CD4-positive, alpha-beta T cell treated with Interleukin-12 subunit alpha and Interleukin-12 subunit beta, for 1 hour (primary cell): ENCODE measurements around the gene AFAP1.

Experiments
- DNase-seq: peaks from one replicate; pipeline ENCODE4 v3.0.0-alpha.2; 2020

Gene AFAP1

DNA sequence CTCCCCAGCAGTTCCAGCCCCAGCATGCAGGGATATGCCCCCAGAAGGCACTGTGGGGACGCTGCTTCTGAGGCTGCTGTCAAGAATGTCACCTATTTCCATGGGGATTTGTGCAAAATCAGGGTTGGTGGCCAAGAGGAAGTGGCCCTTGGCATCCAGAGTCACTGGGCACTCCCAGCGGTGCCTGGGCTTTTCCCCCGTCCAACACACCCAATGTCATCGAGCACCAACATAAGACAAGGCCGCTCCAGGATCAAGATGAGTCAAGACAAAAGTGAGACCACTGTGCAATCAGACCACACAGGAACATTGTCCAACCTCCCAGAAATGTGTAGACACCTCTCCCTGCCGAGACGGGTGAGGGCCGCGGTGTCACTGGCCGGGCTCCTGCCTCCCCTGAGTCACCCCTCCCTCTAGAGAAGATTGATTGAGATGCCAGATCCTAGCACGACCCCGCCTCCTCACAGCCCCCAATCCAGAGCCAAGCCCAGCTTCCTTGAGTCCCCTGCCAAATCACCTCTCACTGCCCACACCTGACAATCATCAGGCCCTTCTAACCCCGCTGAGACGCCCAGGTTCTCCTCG is 194.3 kb downstream of the AFAP1 start:
- no peak for DNase-seq

DNA sequence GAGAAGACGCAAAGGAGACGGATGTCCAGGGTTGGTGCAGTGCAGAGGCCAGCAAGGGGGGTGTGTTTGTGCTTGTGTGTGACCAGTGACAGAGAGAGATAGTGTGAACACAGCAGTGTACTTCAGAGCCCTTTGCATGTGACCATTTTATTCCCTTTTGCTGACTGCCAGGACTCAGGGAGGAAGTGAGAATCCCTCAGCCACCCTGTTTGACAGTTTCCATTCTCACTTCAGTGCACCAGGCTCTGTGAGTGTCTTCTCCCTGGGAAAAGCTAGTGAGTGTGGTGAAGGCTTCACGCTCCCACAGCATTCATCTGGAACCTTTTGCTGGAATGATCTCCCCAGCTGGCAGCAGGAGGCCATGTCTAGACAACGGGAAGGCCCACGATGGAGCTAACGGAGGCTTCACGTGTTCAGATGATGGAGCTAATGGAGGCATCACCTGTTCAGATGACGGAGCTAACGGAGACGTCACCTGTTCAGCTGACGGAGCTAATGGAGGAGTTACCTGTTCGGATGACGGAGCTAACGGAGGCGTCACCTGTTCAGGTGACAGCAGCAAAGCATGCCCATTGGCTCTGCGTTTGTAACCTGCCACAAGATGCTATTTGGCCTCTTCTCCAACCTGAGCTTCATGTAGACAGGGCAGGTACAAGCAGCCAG is 195.4 kb downstream of the AFAP1 start:
- DNase-seq, result no peak

DNA sequence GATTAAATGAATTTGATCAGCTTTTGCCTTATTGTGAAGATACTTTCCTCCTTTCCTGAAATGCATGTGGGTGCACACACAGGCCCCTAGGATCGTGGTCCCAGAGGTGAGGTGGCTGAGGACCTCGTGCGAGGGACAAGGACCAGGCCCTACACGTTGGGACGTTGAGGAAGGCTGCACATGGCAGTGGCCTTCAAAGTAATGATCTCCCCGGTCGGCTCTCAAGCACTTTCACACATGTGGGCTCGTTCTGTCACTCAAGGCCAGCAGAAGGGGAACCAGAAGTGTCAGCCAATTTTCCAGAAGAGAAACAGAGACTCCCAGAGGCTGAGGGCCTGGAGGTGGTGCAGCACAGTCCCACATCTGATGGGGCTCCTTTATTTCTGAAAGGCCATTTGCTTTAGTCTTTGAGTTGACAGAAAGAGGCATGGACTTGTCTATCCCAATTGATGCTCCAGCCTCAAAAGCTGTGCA is 196.8 kb downstream of the AFAP1 start:
- DNase-seq, result no peak

DNA sequence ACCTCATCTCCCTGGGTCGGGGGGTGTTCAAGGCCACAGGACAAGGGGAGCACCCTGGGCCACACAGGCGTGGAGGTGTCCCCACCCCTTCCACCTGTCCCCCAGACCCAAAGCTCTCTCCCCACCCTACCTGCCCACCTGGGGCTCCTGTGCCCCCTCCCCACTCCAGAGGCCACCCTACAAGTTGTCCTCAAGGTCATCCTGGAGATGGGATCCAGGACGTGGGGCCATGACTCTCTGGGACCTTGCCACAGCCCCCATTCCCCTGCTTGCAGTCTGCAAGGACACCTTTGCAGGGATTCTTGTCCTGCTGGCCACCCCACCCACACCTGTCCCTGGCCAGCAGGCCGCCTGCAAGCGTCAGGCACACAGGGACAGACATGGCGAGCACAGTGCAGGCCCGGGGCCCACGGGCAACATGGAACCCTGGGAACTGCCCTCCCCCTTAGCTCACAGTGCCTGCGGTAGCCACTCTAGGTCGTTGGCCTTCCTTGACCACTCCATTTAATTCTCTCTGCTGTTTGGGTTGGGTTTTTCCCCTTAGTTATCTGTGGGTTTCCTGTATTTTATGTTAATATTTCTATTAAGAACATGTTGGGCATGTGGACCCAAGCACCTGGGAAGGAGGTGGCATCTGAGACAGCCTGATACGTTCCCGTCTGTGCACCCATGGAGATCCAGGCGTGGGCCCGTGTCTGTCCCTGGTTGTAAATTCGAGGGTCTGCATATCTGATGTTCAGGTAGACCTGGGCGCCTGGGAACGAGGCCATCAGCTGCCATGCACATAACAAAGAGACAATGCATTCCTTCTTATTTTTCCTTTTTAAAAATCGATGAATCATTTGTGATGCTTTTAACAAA is 197.5 kb downstream of the AFAP1 start:
- DNase-seq, result no peak

DNA sequence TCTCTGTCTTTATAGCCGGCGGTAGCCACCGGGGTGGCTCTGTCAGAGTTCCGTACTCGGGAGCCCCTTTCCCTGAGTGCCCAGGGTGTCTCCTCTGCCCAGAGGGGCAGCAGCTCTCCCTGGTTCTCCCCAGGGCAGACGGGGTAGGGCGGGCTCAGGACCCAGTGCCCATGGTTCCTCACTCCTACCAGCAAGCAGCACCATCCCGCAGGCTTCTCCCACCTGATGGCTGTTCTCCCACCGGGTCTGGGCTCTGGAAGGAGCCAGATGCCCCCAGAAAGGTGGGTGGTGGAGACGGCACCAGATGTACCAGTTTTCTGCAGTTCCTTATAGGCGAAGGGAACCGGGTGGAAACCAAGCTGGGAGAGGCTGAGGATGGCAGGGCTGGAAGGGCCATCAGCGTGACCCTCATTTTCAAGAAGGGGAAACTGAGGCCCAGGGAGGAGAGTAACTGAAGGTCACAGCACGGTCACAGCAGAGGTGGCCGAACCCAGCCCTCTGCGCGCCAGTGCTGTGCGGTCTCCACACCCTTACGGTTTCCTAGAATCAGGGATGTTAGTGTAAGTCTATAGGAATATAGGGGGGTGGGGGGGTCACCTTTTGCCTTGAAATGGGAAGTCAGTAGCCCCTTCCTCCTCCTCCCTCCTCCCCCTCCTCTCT is 198.7 kb downstream of the AFAP1 start:
- DNase-seq, result no peak

DNA sequence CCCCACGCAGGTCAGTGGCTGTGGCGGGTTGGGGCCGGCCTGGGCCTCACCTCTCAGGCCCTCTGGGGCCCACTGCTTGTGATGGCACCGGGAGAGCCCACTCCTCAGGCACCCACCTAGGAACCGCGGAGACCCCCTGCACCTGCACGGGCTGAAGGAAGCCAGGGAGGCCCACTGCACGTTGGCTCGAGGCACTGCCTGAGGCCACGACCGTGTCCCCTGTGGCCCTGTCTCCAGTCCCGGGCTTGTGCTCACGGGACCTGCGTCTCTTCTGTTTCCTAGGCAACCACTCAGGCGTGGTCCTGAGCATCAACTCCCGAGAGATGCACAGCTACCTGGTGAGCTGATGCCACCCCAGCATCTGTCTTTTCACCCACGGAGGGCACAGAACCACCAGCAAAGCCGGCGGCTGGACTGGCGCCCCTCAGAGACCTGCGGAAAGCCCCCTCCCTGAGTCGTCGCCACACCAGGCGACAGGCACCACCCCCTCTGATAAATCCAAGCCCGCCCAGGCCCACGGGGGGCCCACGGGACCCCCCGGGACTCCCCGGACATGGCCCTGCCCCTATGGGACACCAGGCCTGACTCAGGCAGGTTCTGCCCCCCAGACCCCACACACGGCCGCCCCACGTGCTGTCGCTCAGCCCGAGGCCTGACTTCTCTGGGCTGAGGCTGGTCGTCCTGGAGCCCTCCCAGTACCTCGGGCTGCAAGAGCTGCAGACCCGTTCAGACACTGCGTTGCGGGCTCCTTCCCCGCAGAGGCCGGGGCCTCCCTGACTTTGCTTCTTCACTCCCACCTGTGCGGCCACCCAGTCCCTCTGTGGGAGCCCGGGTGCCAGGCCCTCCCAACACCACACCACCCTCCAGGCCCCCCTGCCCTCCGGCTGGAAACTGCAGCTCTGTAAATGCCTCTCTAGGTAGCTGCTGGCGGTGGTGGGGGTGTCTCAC is 199.5 kb downstream of the AFAP1 start:
- no peak for DNase-seq

DNA sequence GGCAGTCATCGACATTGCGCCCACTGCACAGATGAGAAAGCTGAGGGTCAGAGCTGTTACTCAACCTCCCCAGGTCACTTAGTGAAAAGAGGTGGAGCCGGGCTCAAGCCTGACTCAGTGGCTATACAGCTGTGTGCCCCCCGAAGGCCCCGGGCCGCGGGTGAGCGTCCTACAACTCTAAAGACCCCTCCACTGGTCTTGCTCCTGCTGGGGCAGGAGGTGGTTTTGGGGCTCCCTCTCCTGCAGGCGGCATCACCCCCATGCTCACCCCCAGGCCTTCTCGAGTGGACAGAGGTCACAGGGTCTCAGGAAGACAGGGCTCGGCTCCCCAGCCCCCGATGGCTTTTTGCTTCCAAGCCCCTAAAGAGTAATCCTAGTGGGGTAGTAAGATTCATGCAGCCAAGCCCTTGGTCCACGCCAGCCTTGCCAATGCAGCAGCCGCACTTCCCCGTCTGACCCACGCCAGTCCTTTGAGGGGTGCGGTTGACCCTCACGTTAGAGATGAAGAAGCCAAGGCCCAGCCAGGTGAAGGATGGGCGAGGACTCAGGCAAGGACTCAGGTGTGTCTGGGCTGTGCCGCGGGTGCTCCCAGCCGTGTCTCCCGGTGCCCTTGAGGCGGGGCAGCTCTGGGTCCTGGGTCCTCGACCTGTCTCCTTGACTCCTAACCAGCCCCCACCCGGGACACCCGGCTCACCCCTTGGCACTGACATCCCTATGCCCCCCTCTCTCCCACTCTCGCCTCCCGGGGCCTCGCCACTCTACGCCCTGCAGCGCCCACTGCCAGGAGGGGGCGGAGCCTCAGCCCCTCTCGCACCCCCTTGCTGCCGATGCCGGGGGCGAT is 200.4 kb downstream of the AFAP1 start:
- DNase-seq, result no peak

DNA sequence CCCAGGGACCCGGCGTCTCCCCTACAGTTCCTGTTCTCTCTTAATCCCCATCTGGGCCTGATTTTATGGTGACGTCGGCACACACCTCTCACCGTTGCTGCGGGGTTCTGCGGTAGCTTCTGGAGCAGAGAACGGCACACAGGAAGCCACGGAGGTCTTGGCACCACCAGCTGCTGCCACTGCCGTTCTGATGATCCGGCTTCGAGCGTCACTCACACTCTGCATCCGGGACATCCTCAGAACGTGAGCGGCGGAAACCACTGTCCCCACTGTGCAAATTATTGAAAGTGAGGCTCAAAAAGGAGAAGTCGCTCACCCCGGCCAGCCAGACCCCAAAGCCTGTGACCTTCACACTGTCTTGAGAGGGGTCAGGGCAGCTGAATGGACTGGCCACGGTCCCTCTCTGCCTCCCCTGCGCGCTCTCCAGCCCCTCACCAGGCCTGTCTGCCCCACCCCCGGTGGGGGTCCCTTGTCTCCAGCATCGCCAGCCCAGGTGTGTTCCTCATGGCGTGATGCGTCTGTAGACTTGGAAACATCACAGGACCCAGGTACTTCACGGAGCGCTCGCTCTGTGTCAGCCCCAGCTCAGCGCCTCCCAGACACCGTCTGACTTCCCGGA is 201.1 kb downstream of the AFAP1 start:
- no peak for DNase-seq

DNA sequence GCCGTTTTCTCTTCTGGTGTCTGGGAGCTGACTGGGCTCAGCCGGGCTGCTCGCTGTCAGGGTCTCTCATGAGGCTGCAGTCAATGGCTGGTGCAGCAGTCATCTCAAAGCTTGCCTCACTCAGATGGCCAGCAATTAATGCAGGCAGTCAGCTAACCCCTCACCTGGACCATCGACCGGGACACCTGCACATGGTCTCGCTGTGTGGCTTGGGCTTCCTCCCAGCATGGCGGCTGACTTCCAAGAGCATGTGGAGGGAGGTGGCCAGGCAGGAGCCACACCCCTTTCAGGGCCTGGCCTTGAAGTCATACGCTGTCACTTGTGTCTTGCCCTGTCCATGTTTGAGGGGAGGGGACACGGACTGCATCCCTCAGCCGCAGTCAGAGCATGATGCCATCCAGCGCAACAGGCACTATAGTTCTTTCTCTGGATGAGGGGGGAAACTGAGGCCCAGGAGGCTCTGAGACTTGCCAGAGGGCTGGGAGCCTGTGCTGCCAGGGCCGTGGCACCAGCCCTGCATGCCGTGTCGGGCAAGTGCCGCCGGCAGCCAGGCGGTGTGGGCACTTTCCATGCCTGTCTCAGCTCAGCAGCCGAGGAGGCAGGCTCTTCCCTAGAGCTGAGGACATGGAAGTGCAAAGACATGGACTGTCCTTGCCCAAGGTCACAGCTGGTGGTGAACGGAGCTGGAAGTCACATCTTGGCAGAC is 201.8 kb downstream of the AFAP1 start:
- no peak for DNase-seq

DNA sequence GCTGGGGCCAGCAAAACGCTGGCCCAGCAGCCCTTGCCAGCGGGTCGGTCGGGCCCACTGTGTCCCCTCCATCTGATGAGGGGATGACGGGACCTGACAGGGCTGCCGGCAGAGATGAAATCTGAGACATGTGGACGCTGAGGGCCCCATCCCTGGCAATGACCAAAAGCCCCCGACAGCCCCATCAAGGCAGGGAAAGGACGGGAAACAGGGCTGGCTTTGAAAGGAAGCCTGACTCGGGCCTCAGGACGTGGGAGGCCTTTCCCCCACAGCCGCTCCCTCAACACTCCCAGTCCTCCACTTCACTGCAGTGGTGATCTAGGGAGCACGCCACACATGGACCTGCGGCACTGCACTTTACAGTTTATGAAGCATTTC is 202.4 kb downstream of the AFAP1 start:
- no peak for DNase-seq

DNA sequence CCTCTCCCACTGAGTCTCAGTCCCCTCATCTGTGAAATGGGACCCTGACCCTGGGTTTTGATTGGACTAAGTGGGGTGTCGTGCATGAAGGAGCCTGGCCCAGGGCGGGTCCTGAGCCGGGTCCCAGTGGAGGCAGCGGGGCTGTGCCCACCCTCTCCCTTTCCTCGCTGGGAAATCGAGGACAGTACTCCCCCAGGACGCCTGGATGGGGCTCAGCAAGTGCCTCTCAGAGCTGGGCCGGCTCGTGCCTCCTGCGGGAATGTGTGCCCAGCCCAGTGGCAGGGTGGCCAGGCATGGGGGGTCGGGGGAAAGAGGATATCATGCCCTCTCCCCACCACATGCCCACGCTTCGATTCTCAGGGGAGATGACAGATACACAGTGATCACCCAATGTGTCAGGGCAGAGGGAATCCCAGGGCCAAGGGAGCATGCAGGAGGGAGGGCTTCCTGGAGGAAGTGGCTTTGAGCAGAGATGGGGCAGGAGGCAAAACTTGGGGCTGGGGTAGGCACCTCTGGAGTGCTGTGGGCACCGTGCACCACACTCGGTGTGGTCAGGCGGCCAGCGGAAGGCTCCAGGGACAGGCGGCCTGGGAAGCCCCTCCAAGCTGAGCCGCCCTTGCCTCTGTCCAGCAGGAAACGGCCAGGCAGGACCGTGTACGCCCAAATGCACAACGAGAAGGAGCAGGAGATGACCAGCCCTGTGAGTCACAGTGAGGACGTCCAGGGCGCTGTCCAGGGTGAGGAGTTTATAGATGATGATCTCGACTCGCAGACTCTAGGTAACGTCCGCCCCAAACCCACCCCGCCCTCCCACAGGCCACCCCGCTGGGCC is 203.0 kb downstream of the AFAP1 start:
- no peak for DNase-seq

DNA sequence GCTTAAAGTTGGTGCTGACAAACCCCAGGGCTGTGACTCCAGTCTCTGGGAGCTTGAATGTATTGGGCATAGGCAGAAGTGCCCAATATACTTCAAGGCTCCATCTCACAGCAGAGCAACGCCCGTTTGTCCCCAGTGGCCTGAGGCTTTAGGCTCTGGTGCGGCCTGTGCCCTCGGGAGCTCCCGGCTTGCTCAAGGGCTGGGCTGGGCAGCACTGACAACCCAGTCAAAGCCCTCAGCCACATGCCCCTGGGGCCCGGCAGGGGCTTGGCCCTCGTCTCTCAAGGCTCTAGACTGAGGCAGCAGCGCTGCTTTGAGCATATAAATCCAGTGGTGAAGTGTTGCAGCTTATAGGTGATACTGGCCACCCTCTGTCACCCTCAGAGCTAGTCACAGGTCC is 203.7 kb downstream of the AFAP1 start:
- no peak for DNase-seq

DNA sequence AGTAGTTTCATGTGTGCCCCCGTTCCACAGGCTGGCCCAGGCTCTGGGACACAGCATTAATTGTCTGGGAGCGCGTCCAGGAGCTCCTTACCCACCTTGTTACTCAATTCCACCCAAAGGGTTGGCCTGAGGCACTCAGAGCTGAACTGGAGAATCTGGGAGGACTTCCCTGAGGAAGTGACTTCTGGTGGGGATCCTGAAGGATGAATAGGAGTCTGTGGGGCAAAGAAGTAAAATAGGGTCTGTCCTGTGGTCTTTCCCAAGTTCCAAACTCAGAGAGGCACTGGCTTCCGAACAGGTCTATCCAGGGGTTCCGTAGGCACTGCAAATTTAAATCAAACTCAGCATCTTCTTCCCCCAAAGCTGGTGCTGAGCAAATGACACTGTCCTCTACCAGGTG is 204.3 kb downstream of the AFAP1 start:
- DNase-seq, result no peak

DNA sequence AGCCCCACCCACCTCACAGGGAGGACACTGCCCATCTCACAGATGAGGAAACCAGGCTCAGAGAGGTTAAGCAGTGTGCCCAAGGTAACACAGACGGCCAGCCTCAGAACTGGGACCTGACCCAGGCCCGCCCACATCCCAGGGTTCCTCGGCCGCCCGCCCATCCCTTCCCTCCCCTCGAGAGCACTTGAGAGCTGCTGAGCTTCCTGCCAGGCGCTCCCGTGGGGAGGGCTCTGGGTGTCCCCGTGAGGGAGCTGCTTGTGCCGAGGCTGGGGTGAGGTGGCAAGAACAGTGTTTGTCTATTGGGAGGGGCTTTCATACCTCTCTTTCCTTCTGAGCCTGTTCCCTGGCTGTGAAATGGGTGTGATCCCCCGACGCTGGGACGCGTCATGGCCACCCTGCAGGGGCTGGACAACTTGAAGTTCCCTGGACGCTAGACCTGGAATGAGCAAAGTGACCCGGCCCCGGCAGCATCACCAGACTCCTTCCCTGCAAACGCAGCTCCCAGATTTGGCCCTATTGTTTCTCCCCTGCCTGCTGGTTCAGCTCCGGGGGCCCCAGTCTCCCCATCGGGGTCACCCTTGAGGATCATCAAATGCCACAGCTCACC is 204.9 kb downstream of the AFAP1 start:
- DNase-seq, result no peak

DNA sequence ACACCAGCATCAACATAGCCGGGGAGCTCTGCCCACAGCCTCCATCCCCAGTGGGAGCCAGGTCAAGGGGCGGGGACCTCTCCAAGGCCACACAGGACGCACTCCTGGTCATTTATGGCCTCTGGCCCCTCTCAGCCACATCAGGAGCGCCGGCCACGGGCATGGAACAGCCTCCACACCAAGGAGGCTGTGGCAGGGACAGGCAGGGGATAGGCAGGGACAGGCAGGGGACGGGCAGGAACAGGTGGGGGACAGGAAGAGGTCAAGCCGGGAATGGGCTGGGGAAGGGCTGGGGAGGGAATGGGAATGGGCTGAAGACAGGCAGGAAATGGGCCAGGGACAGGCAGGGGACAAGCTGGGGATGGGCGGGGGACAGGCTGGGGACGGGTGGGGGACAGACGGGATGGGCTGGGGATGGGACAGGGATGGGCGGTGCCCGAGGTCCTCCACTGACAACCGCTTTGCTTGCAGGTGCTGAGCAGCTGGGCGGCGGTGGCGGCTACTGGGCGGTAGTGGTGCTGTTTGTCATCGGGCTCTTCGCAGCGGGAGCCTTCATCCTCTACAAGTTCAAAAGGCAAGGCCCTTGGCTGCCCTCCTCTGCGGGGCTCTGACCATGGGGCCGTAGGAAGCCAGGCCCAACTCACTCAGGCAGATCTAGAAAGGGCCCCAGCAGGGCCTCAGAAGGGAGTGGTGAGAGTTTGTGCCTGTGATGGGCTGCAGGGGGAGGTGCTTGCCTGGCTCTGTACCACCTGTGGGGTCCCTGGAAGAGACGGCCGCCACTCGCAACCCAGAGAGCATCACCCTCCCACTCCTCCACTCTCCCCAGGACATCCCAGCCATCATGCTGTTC is 205.6 kb downstream of the AFAP1 start:
- no peak for DNase-seq

DNA sequence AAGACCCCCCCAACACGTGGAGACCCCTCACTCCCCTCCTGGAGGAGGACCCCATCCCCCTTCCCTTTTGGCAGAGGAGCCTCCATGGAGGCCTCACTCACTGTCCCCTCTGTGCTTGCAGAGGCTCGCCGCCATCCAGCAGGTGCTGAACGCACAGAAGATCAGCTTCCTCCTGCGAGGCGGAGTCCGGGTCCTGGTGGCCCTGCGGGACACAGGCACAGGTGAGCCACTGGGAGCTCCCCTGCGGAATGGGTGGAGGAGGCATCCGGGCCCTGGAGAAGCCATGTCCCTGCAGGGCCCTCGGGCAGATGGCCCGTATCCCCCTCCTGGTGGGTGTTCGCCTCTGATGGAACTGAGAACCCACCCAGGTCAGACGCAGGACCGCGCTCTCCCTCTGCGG is 206.5 kb downstream of the AFAP1 start:
- no peak for DNase-seq

DNA sequence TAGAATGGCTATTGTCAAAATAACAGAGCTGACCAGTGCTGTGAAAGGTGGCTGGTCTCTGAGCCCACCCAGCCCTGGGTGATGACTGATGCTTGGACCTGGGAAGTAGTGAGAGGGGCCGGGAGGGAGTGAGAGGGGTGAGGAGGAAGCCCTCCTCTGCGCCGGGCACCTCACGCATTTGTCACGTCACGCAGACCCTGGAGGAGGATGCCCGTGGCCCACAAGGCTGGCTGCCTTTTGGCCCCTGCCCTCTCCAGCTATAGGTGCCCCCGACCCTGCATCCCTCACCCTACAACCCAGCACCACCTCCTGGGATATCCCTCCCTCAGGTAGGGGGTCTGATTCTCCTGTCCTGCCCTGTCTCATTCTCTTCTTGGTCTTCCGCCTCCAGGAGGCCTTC is 207.4 kb downstream of the AFAP1 start:
- DNase-seq, result no peak

DNA sequence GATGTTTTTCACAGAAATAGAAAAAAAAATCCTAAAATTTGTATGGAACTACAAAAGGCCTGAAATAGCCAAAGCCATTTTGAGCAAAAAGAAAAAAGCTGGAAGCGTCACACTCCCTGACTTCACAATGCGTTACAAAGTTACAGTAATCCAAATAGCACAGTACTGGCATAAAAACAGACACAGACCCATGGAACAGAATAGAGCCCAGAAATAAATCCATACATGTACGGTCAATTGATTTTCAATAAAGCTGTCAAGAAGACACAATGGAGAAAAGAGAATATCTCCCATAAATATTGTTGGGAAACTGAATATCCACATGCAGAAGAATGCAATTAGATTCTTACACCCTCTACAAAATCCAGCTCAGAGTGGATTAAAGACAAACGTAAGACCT is 208.2 kb downstream of the AFAP1 start:
- DNase-seq, result no peak
